CD4-positive, alpha-beta T cell (primary cell): ENCODE measurements around the gene E2F3. TPM values are rescaled to one million over a fixed set of nuclear protein-coding genes. Genes with fewer than 3 reads are reported as not detected.

Source experiments
- ATAC-seq: fragments of 200-7000 bp; cut with Tn5 transposase; one replicate; pipeline ENCODE4 v1.10.0; 2022; ENCODE audit warnings: mild to moderate bottlenecking; ENCODE audit not compliant: poor library complexity
- CTCF ChIA-PET: fragments of 350-600 bp; sonication (Branson Sonifier 250); formaldehyde crosslinking; loops from one replicate; lab custom pipeline; 2021; ENCODE audit warnings: antibody characterized with exemption, inconsistent platforms; lab: Charles Lee
- POLR2A ChIA-PET: fragments of 350-600 bp; sonication (Branson Sonifier 250); formaldehyde crosslinking; loops from one replicate; lab custom pipeline; 2021; ENCODE audit warnings: antibody characterized with exemption, inconsistent platforms; lab: Charles Lee
- DNase-seq, 14 experiments: peaks; one replicate each; pipeline ENCODE4 v3.0.0-alpha.2; 2013 to 2020; ENCODE audit warnings: mixed read lengths in 2 of 14
- H3K27ac ChIP-seq, 2 donors: one replicate each; pipeline versions ENCODE4 v1.5.1 to v1.7.0; 2013; ENCODE audit warnings: low read length in 2 of 2, low read depth in 1 of 2, mild to moderate bottlenecking in 1 of 2
- H3K27me3 ChIP-seq, 2 experiments: 1 replicate in 1 of 2; 2 replicates in 1 of 2; pipeline versions ENCODE4 v1.6.1 to v1.7.0; 2013; ENCODE audit warnings: low read length in 2 of 2, control low read depth in 1 of 2, mild to moderate bottlenecking in 1 of 2, moderate library complexity in 1 of 2; ENCODE audit not compliant: insufficient read depth in 2 of 2, control insufficient read depth in 1 of 2
- H3K36me3 ChIP-seq: one replicate; pipeline ENCODE4 v1.6.1; 2013; ENCODE audit warnings: low read length, control low read depth; ENCODE audit not compliant: insufficient read depth
- H3K4me1 ChIP-seq: one replicate; pipeline ENCODE4 v1.6.1; 2013; ENCODE audit warnings: low read length, control low read depth; ENCODE audit not compliant: insufficient read depth
- H3K4me3 ChIP-seq: one replicate; pipeline ENCODE4 v1.5.1; 2013; ENCODE audit warnings: mild to moderate bottlenecking, low read length, moderate library complexity
- H3K9me3 ChIP-seq, 2 experiments: 1 replicate in 1 of 2; 2 replicates in 1 of 2; pipeline versions ENCODE4 v1.6.1 to v1.7.0; 2013; ENCODE audit warnings: low read length in 2 of 2, mild to moderate bottlenecking in 2 of 2, control low read depth in 1 of 2, moderate library complexity in 1 of 2; ENCODE audit not compliant: control insufficient read depth in 1 of 2, insufficient read depth in 1 of 2
- H3K27ac Mint-ChIP-seq: one replicate; pipeline ENCODE4 v1.8.0; 2020; ENCODE audit warnings: mixed read lengths
- H3K27me3 Mint-ChIP-seq: one replicate; pipeline ENCODE4 v1.8.0; 2021; ENCODE audit warnings: mixed read lengths
- H3K36me3 Mint-ChIP-seq: one replicate; pipeline ENCODE4 v1.8.0; 2021; ENCODE audit warnings: low read depth, mixed read lengths
- H3K4me1 Mint-ChIP-seq: one replicate; pipeline ENCODE4 v1.8.0; 2021; ENCODE audit warnings: low read depth, mixed read lengths
- H3K4me3 Mint-ChIP-seq: one replicate; pipeline ENCODE4 v1.8.0; 2020; ENCODE audit warnings: mild to moderate bottlenecking, mixed read lengths
- H3K9me3 Mint-ChIP-seq: one replicate; pipeline ENCODE4 v1.8.0; 2020; ENCODE audit warnings: mixed read lengths
- CTCF ChIP-seq: fragments of 200-600 bp; IDR thresholded peaks from one replicate; pipeline ENCODE4 v1.8.0; 2022; ENCODE audit warnings: antibody characterized with exemption, mild to moderate bottlenecking
- intact Hi-C, 2 experiments: fragments of 100-400 bp; cut with DNase I in 1 of 2; cut with micrococcal nuclease in 1 of 2; formaldehyde crosslinking; loops; one replicate each; pipeline versions ENCODE4 v1.15.1 to v1.9.0; 2023 to 2025; cut with DNase I, micrococcal nuclease
- total RNA-seq, 174 experiments: library from RNA in 2 of 174; stranded (reverse) in 2 of 174; gene quantifications; one replicate each; pipeline ENCODE4 v1.2.3 and lab custom pipeline; 2021 to 2026

The E2F3 gene
- total RNA-seq, 2 experiments from 2014 or later: 2.7 to 2.9 TPM

GRCh38 chr6:20403766-20404640 is 2.3 kb downstream of the E2F3 start:
- no peaks in the 10 kb centered on the region for H3K27me3 Mint-ChIP-seq
- ATAC-seq (no peak), DNase-seq (peak in 13 of 14 experiments; percentile 24 to 83 (median 47))
- intact Hi-C loops: loop anchor here (1.0 to 5.0 kb wide), 7 partner anchors 37 to 192 kb away; partner anchors contain the start of gene MBOAT1 (in 2 of the 2)
- TF ChIP-seq CTCF: no peak
- POLR2A ChIA-PET: interaction anchor here (0.6 to 4.1 kb wide), 27 partner anchors 9 to 1190 kb away, joined by 3 to 179 read pairs (median 5); partner anchors contain the start of genes CDKAL1, MBOAT1 and SOX4
- Histone ChIP-seq H3K27me3 (no peaks in the 10 kb centered on the region), H3K9me3 (no peaks in the 10 kb centered on the region), H3K36me3 (no peaks in the 10 kb centered on the region), H3K4me1 (peaks cover 29% of the 10 kb centered on the region), H3K4me3 (peak overlapping the region; percentile 74), H3K27ac (peak overlapping the region; percentile 79 to 85)
- no peaks in the 10 kb centered on the region for H3K9me3 Mint-ChIP-seq
- H3K4me3 Mint-ChIP-seq: peak overlapping the region; percentile 95
- H3K36me3 Mint-ChIP-seq: peaks cover 23% of the 10 kb centered on the region
- CTCF ChIA-PET: interaction anchor here (0.6 to 1.4 kb wide), 18 partner anchors 9 to 201 kb away, joined by 3 to 18 read pairs (median 4); partner anchors contain the start of gene CDKAL1
- peaks cover 69% of the 10 kb centered on the region for H3K4me1 Mint-ChIP-seq
- H3K27ac Mint-ChIP-seq: peak overlapping the region; percentile 90

- H3K4me1 ChIP-seq: peaks cover 28% of the 10 kb centered on the region
- DNase-seq: peak; percentile 45 to 86 (median 60)
- H3K4me3 Mint-ChIP-seq: peak overlapping the region; percentile 95
- peak overlapping the region; percentile 74 for H3K4me3 ChIP-seq
- H3K27ac Mint-ChIP-seq: peak overlapping the region; percentile 90
- peak; percentile 35 for ATAC-seq
- no peaks in the 10 kb centered on the region for H3K36me3 ChIP-seq
- H3K27me3 ChIP-seq: no peaks in the 10 kb centered on the region
- H3K4me1 Mint-ChIP-seq: peaks cover 72% of the 10 kb centered on the region
- H3K36me3 Mint-ChIP-seq: peaks cover 23% of the 10 kb centered on the region
- no peaks in the 10 kb centered on the region for H3K27me3 Mint-ChIP-seq
- H3K9me3 Mint-ChIP-seq: no peaks in the 10 kb centered on the region
- ChIA-PET POLR2A (interaction anchor here (0.6 to 4.1 kb wide), 27 partner anchors 8 to 1189 kb away, joined by 3 to 179 read pairs (median 5); partner anchors contain the start of genes CDKAL1, MBOAT1 and SOX4), CTCF (interaction anchor here (0.6 to 1.4 kb wide), 20 partner anchors 8 to 212 kb away, joined by 3 to 18 read pairs (median 4); partner anchors contain the start of gene CDKAL1)
- intact Hi-C loops: loop anchor here (1.0 to 5.0 kb wide), 5 partner anchors 37 to 192 kb away; partner anchors contain the start of gene MBOAT1 (in 2 of the 2)
- peak overlapping the region; percentile 79 to 85 for H3K27ac ChIP-seq
- no peaks in the 10 kb centered on the region for H3K9me3 ChIP-seq
- peak; percentile 54 for TF ChIP-seq CTCF
Observed at GRCh38 chr6:20404641-20405032, 3.0 kb downstream of the E2F3 start.

GRCh38 chr6:20408851-20409250 is 7.2 kb downstream of the E2F3 start:
- Histone ChIP-seq H3K27ac (no peak overlapping the region), H3K27me3 (no peaks in the 10 kb centered on the region), H3K36me3 (peaks cover 3% of the 10 kb centered on the region), H3K4me1 (peaks cover 35% of the 10 kb centered on the region), H3K4me3 (no peak overlapping the region), H3K9me3 (no peaks in the 10 kb centered on the region)
- Mint-ChIP-seq H3K4me1 (peaks cover 79% of the 10 kb centered on the region), H3K9me3 (no peaks in the 10 kb centered on the region), H3K27me3 (no peaks in the 10 kb centered on the region), H3K27ac (peak overlapping the region; percentile 70), H3K36me3 (peaks cover 15% of the 10 kb centered on the region), H3K4me3 (peak overlapping the region; percentile 68)
- ATAC-seq (no peak), DNase-seq (no peak)
- ChIA-PET POLR2A (no interaction called here), CTCF (no interaction called here)
- TF ChIP-seq CTCF: peak; percentile 12
- intact Hi-C loops: no loop called here
